ENCODE measurements around the gene GCG. TPM values are rescaled to one million over a fixed set of nuclear protein-coding genes. Genes with fewer than 3 reads are reported as not detected.

Gene GCG
- total RNA-seq, 2 donors from 2014 or later = not detected

DNA sequence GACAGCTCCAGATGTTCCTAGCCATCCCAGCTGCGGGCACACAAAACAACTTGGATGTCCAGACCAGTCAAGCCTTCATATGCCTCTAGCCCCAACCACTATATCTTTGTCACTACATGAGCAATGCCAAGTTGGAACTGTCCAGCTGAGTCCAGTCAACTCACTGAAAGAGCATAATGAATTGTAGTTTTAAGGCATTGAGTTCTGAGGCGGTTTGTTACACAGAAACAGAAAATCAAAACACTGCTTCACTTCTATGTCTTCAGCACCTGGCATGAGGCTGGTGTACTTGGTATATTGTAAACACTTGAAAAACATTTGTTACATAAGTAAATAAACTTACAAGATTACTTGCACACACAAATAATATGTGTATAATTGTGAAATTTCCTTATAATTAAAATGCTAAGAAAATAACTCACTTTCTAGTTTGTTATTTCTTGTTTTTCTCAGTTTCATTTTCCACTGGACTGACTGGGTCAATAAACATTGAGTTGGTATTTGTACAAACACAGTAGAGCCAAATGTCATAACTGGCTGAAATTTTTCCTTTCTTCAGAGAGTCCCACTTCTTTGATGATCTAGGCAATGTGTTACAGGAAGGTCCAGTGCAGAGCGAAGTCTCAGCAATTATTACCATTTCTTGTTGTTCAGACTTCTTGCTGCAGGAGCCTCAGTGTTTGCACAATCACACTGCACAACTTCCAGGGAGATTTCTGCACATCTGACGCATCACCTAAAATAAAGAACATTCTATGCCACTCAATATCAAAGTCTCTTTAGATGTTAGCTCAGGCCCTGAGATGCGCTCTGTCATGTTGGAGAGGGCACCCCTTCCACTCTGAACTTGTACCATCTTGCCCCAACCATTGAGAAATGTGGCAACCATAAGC lies 39.8 kb downstream of the GCG start:
- intact Hi-C loops (cut with DNase I) = no loop called here

DNA sequence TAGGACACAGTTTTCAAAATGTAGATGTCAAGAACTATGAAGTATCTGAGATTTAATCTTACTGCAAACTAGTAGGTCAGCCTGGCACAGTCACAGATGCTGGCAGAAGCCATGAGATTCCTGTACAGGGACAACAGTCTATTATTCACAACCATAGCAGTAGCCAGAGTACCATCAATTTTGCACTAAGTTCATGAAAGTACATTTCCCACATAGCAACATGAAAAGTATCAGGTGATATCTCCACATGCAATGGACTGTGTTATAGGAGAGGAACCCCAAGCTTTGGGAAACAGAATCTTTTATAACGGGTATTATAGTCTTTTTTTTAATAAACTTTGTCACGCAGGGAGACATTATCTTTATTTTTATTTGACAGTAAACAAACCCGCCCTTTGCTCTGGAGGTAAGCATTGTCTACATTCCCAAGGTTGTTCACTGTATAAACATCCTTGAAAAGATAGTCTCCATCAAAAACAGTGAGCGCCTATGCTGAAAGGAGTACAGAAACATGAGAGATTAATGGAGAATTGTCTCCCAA lies 44.6 kb downstream of the GCG start:
- no peak for DNase-seq (ENCODE audit: low spot score)
- intact Hi-C loops (cut with DNase I) = no loop called here

More for the DNA sequence above, 39.8 kb downstream of the GCG start:
- DNase-seq (ENCODE audit: low spot score) = no peak

DNA sequence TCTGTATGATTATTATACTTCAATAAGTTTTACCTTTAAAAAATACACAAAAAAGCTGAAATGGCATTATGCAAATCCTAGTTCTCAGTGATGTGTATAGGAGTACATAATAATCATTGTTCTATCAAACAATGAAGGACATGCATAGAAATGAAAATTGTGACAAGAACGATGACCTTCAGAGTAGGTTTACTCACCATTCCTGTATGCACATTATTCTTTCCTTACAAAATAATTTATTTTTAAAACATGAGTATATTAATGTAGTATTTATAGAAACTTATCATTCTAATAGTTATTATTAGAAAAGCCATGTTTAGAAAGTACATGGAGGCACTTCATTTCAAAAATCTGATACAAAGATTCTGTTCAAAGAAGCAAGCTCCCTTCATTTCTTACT lies 45.3 kb downstream of the GCG start:
- intact Hi-C loops (cut with DNase I) = no loop called here

DNA sequence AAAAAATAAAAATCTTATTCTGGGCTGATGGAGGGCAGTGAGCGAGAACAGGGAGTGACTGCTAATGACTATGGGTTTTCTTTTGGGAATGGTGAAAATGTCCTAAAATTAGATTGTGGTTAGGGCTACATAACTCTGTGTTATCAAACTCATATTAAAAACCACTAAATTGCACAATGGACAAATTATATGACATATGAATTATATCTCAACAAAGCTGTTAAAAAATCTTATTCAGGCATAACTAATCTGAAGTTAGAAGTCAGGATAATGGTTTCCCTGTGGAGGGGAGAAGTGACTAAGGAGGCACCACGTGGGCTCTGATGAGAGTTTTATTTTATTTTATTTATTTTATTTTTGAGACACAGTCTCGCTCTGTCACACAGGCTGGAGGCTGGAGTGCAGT lies 45.9 kb downstream of the GCG start:
- intact Hi-C loops (cut with DNase I) = no loop called here
- DNase-seq (ENCODE audit: low spot score) = no peak

More for the DNA sequence above, 45.3 kb downstream of the GCG start:
- DNase-seq (ENCODE audit: low spot score) = no peak

DNA sequence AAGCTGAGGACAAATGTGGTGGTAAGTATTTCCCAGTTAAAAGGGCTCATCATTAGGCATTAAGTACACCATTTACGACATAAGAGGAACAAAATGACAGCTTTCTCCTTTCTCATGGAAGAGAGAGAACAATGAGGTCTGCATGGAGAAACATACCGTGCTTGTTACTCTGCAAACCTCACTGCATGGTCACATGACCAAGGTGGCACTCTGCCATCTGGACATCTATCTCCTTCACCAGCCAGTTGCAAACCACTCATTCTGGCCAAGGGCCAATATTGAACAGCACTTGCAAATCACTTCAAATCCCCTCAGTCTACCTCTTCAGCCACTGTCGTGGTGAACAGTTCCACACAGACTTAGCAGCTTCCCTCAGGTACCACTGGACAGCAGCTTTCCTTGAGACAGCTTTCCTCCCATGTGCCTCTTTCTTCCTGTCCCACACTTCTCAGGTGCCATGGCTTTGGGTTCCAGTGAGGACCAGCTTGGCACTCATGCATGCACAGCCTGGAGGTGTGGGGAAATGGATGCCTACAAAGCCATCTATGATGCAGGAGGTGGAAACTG lies 48.5 kb downstream of the GCG start:
- no peak for DNase-seq (ENCODE audit: low spot score)
- intact Hi-C loops (cut with DNase I) = no loop called here

DNA sequence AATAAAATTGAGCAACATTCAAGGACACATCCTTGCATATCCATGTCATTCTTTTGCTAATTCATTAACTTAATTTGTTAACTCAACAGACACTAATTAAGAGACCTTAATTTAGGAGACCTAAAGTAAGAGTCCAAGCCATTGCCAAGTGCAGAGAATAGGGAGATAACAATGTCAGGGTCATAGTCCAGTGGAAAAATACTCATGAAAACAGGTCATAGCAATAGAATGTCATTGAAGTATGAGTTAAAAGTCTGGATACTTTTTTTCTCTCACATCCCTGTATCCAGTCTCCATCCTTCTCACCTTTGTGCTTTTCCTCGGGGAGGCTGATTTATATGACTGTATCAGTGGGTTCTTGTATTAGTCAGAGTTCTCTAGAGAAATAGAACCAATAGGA lies 51.5 kb downstream of the GCG start:
- intact Hi-C loops (cut with DNase I) = no loop called here
- no peak for DNase-seq (ENCODE audit: low spot score)

DNA sequence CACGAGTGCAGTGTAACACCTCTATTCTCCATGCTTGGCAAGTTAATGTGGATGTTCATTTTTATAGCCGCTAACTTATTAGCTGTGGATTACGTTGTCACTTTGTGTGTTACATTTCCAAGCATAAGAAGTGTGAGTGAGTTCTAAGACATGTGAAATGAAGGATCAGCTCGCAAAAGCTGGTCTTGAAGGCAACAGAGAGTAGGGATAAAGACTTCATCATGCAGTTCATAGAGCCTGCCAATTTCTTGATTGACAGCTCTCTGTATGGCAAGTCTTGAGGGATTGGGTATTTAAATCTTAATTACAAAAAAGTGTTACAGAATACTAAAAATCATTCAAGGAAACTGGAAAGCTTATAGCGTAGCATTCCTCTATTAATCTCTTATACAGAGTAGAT lies 52.2 kb downstream of the GCG start:
- intact Hi-C loops (cut with DNase I) = no loop called here
- no peak for DNase-seq (ENCODE audit: low spot score)

Other genes with a start within 250 kb of the GCG start
- 1 to 10 TPM; 2.4 to 5.1 TPM for gene DPP4, start 78.0 kb downstream of the GCG start, total RNA-seq
- 10 to 100 TPM; 43.2 to 54.8 TPM for gene FAP, start 91.2 kb upstream of the GCG start, total RNA-seq
- gene IFIH1, start 166.4 kb upstream of the GCG start, total RNA-seq = 10 to 100 TPM; 11.1 to 16.8 TPM
- 10 to 100 TPM; 21.1 to 38.9 TPM for gene GCA, start 191.9 kb upstream of the GCG start, total RNA-seq

Data from posterior vena cava (tissue), 2 donors.